H1 (cell line): Measurements from ENCODE around the gene LSM10. TPM values are rescaled to one million over a fixed set of nuclear protein-coding genes. Genes with fewer than 3 reads are reported as not detected.

Experiments used
- ATF2 ChIP-seq: IDR thresholded peaks from 2 replicates; pipeline ENCODE4 v1.6.1; 2012; ENCODE audit warnings: low read length, inconsistent platforms
- polyA plus RNA-seq, 7 experiments: library from polyadenylated mRNA; depleted of rRNA in 3 of 7; stranded (reverse) in 5 of 7; unstranded in 2 of 7; fragments of >200 nt in 5 of 7; fragments of 200-250 nt in 2 of 7; gene quantifications; 1 replicate in 5 of 7; 2 replicates in 1 of 7; 4 replicates in 1 of 7; pipeline versions ENCODE4 v1.2.1 to v1.2.3, GENCODE V29; 2011 to 2013; ENCODE audit warnings: missing spikeins in 2 of 7, mixed read lengths in 2 of 7
- total RNA-seq: library from RNA; stranded (reverse); fragmentation: NEBNext Ultra II Directional; extraction: Animal tissue kit (Norgen Biotek cat#: 25700); gene quantifications from 2 replicates; pipeline ENCODE4 v1.2.1, GENCODE V29; 2021

LSM10 gene
- total and polyA plus RNA-seq, 2 of the 8 experiments (the other 6 are each of a cell fraction or from before 2014, with no cell fraction given) = 59.5 to 140 TPM

- no peak for TF ChIP-seq ATF2
Observed at GRCh38 chr1:36443297-36443696, 45.6 kb upstream of the LSM10 start (continued).
